GM23338 (cell line): ENCODE results near the gene VSX1.

Experiments
- CREB1 ChIP-seq: fragments of 250-450 bp; sonication (Bioruptor Pico); IDR thresholded peaks from 2 replicates; pipeline ENCODE4 v1.5.0; 2020; ENCODE audit warnings: low read depth, mild to moderate bottlenecking, moderate library complexity
- EZH2 ChIP-seq: fragments of 200-600 bp; sonication (generic); IDR thresholded peaks from one replicate; pipeline ENCODE4 v1.8.0; 2017; ENCODE audit warnings: antibody characterized with exemption, mild to moderate bottlenecking, low read depth; ENCODE audit not compliant: unreplicated experiment
- EZH2phosphoT487 ChIP-seq: fragments of 200-600 bp; sonication (generic); IDR thresholded peaks from one replicate; pipeline ENCODE4 v1.8.1; 2018; ENCODE audit warnings: antibody characterized with exemption; ENCODE audit not compliant: unreplicated experiment
- JUNB ChIP-seq: IDR thresholded peaks from one replicate; pipeline ENCODE4 v1.6.1; 2016; ENCODE audit warnings: antibody characterized with exemption; ENCODE audit not compliant: unreplicated experiment
- POLR2AphosphoS5 ChIP-seq: IDR thresholded peaks from 2 replicates; pipeline ENCODE4 v1.6.1; 2016; ENCODE audit warnings: antibody characterized with exemption, low read depth
- REST ChIP-seq: IDR thresholded peaks from one replicate; pipeline ENCODE4 v1.6.1; 2018; ENCODE audit warnings: antibody characterized with exemption; ENCODE audit not compliant: unreplicated experiment
- ZNF114 ChIP-seq: fragments of 250-450 bp; sonication (Bioruptor Pico); IDR thresholded peaks from 2 replicates; pipeline ENCODE4 v1.5.0; 2020; ENCODE audit warnings: mild to moderate bottlenecking, moderate library complexity
- ZNF331 ChIP-seq: fragments of 250-450 bp; sonication (Bioruptor Pico); IDR thresholded peaks from 2 replicates; pipeline ENCODE4 v1.5.0; 2020; ENCODE audit warnings: low read depth, mild to moderate bottlenecking, moderate library complexity
- TF ChIP-seq, protein P1 (sequence below), 2 experiments: fragments of 200-600 bp in 1 of 2; sonication (generic) in 1 of 2; conservative IDR thresholded peaks; 2 replicates each; pipeline versions ENCODE4 v1.5.1 to v1.6.1; 2016 to 2017; ENCODE audit warnings: antibody characterized with exemption in 2 of 2, low read depth in 2 of 2, mild to moderate bottlenecking in 2 of 2, moderate library complexity in 1 of 2
- TF ChIP-seq, protein P2 (sequence below): IDR thresholded peaks from 2 replicates; pipeline ENCODE4 v1.6.1; 2016; ENCODE audit warnings: antibody characterized with exemption

GRCh38 chr20:25076731-25077609 lies 5.0 kb downstream of the VSX1 start:
- TF ChIP-seq, protein P1, sequence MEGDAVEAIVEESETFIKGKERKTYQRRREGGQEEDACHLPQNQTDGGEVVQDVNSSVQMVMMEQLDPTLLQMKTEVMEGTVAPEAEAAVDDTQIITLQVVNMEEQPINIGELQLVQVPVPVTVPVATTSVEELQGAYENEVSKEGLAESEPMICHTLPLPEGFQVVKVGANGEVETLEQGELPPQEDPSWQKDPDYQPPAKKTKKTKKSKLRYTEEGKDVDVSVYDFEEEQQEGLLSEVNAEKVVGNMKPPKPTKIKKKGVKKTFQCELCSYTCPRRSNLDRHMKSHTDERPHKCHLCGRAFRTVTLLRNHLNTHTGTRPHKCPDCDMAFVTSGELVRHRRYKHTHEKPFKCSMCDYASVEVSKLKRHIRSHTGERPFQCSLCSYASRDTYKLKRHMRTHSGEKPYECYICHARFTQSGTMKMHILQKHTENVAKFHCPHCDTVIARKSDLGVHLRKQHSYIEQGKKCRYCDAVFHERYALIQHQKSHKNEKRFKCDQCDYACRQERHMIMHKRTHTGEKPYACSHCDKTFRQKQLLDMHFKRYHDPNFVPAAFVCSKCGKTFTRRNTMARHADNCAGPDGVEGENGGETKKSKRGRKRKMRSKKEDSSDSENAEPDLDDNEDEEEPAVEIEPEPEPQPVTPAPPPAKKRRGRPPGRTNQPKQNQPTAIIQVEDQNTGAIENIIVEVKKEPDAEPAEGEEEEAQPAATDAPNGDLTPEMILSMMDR (conservative IDR thresholded peaks at IDR 0.05; ENCODE audit: low read depth in 2 of 2) = peak; percentile 26 to 50
- no peak for TF ChIP-seq POLR2AphosphoS5
- no peak for TF ChIP-seq EZH2
- no peak for TF ChIP-seq REST
- TF ChIP-seq EZH2phosphoT487 = no peak
- TF ChIP-seq ZNF331 (CRISPR knock-in tag) = no peak
- no peak for TF ChIP-seq CREB1 (CRISPR knock-in tag)
- no peak for TF ChIP-seq JUNB
- TF ChIP-seq, protein P2, sequence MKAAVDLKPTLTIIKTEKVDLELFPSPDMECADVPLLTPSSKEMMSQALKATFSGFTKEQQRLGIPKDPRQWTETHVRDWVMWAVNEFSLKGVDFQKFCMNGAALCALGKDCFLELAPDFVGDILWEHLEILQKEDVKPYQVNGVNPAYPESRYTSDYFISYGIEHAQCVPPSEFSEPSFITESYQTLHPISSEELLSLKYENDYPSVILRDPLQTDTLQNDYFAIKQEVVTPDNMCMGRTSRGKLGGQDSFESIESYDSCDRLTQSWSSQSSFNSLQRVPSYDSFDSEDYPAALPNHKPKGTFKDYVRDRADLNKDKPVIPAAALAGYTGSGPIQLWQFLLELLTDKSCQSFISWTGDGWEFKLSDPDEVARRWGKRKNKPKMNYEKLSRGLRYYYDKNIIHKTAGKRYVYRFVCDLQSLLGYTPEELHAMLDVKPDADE = no peak
- TF ChIP-seq ZNF114 (CRISPR knock-in tag) = no peak
